Fibroblast of the aortic adventitia (primary cell): ENCODE results near the gene KIF26B. TPM values are rescaled to one million over a fixed set of nuclear protein-coding genes. Genes with fewer than 3 reads are reported as not detected.

Experiments
- DNase-seq: peaks from one replicate; pipeline ENCODE4 v3.0.0-alpha.2; 2010; ENCODE audit warnings: low read depth
- H3K4me3 ChIP-seq: 2 replicates; pipeline ENCODE4 v1.5.1; 2011; ENCODE audit warnings: low read depth, mild to moderate bottlenecking, control low read depth, low read length, moderate library complexity
- CTCF ChIP-seq: IDR thresholded peaks from 2 replicates; pipeline ENCODE4 v1.5.1; 2011; ENCODE audit warnings: mild to moderate bottlenecking, low read length, control low read depth, inconsistent platforms; ENCODE audit not compliant: insufficient read depth
- total RNA-seq: library from RNA; depleted of rRNA; stranded (reverse); fragments of >200 nt; gene quantifications from 2 replicates; pipeline ENCODE4 v1.2.3, GENCODE V29; 2012; ENCODE audit warnings: low replicate concordance

Gene KIF26B
- total RNA-seq = 4.6 and 20.9 TPM in 2 replicates

- peak; percentile 9 for TF ChIP-seq CTCF
- DNase-seq = peak; percentile 73
- H3K4me3 ChIP-seq = peak within 1 kb of the TSS; percentile 90
Observed at GRCh38 chr1:245154429-245155271, at the start of gene KIF26B. TSS of gene KIF26B (plus strand) at chr1:245154985. CDS start at chr1:245155425, 440 bp downstream.

GRCh38 chr1:245105042-245105441 is 49.7 kb upstream of the KIF26B start:
- no peak for DNase-seq
- TF ChIP-seq CTCF = no peak

GRCh38 chr1:245105815-245106410 is 48.9 kb upstream of the KIF26B start:
- no peak for DNase-seq
- no peak for TF ChIP-seq CTCF
- no peak overlapping the region for H3K4me3 ChIP-seq

More at GRCh38 chr1:245105042-245105441, 49.7 kb upstream of the KIF26B start:
- no peak overlapping the region for H3K4me3 ChIP-seq

GRCh38 chr1:245107776-245108114 is 47.0 kb upstream of the KIF26B start:
- DNase-seq = no peak
- TF ChIP-seq CTCF = no peak

GRCh38 chr1:245108246-245108645 is 46.5 kb upstream of the KIF26B start:
- DNase-seq = no peak
- no peak overlapping the region for H3K4me3 ChIP-seq
- TF ChIP-seq CTCF = no peak

More at GRCh38 chr1:245107776-245108114, 47.0 kb upstream of the KIF26B start:
- no peak overlapping the region for H3K4me3 ChIP-seq

GRCh38 chr1:245108909-245109308 is 45.9 kb upstream of the KIF26B start:
- no peak overlapping the region for H3K4me3 ChIP-seq
- no peak for TF ChIP-seq CTCF
- DNase-seq = no peak
